Ishikawa (cell line): ENCODE results near the gene SKAP1.

ENCODE experiments used
- CEBPB ChIP-seq: IDR thresholded peaks from 2 replicates; pipeline ENCODE4 v1.6.1; 2012
- CREB1 ChIP-seq: IDR thresholded peaks from 2 replicates; pipeline ENCODE4 v1.6.1; 2012; ENCODE audit warnings: low read depth
- EP300 ChIP-seq: IDR thresholded peaks from 2 replicates; pipeline ENCODE4 v1.6.1; 2012; ENCODE audit warnings: borderline replicate concordance
- NFIC ChIP-seq: IDR thresholded peaks from 2 replicates; pipeline ENCODE4 v1.6.1; 2012
- RAD21 ChIP-seq: IDR thresholded peaks from 2 replicates; pipeline ENCODE4 v1.6.1; 2012; ENCODE audit warnings: low read depth
- TCF12 ChIP-seq: IDR thresholded peaks from 2 replicates; pipeline ENCODE4 v1.6.1; 2012; ENCODE audit warnings: low read depth
- TEAD4 ChIP-seq: IDR thresholded peaks from 2 replicates; pipeline ENCODE4 v1.6.1; 2012
- YY1 ChIP-seq: IDR thresholded peaks from 2 replicates; pipeline ENCODE4 v1.6.1; 2012; ENCODE audit warnings: low read depth
- TF ChIP-seq, protein P1 (sequence below): IDR thresholded peaks from 2 replicates; pipeline ENCODE4 v1.6.1; 2012

DNA sequence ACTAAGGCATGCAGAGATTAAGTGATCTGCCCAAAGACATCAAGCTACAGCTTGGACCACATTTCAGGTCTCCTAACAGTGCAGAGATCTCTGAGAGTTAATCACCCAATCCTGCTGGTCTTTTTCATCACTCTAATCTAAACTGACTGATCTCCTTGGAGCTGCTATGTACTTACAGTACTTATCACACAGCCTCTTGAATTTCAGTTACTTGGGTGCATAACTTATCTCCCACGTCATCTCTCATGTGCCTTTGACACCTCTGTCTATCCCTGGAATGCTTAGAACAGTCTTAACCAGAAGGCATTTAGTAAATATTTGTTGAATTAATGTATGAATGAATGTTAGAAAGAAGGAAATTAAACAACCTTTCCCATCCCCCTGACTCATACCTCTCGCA, 183.4 kb downstream of the SKAP1 start:
- TF ChIP-seq CEBPB (no peak), EP300 (no peak), YY1 (no peak), CREB1 (no peak), TEAD4 (no peak), TCF12 (no peak), NFIC (no peak), RAD21 (no peak)
- TF ChIP-seq, protein P1, sequence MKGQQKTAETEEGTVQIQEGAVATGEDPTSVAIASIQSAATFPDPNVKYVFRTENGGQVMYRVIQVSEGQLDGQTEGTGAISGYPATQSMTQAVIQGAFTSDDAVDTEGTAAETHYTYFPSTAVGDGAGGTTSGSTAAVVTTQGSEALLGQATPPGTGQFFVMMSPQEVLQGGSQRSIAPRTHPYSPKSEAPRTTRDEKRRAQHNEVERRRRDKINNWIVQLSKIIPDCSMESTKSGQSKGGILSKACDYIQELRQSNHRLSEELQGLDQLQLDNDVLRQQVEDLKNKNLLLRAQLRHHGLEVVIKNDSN = no peak
